HG03460 (cell line): ENCODE measurements around the gene ZFAND2B.
"Not testable (repeated sequence)": the region's sequence is repeated elsewhere in the genome, so short reads cannot be mapped to it uniquely, and the experiment has no call there.

Source experiments
- ATAC-seq: cut with Tn5 transposase; IDR thresholded peaks from one replicate; pipeline ENCODE4 v1.9.1; 2021; ENCODE audit not compliant: unreplicated experiment

The ZFAND2B gene

GRCh38 chr2:219175928-219176817, 30.4 kb upstream of the ZFAND2B start:
- peak; percentile 41 for ATAC-seq

- ATAC-seq: peak; percentile 69
Measured at GRCh38 chr2:219176818-219177551, 29.6 kb upstream of the ZFAND2B start, which contains the start of gene CNPPD1. CNPPD1 (minus strand) TSS chr2:219176925; CDS start chr2:219176828, 97 bp downstream.

- ATAC-seq: peak; percentile 35
Measured at GRCh38 chr2:219177552-219178376, 28.8 kb upstream of the ZFAND2B start, which contains the start of gene RETREG2. RETREG2 (plus strand) TSS chr2:219178275; CDS start chr2:219178353, 78 bp downstream.

GRCh38 chr2:219178377-219179175, 28.0 kb upstream of the ZFAND2B start:
- peak; percentile 8 for ATAC-seq

- no peak for ATAC-seq
Measured at GRCh38 chr2:219179601-219180465, 26.7 kb upstream of the ZFAND2B start.

- no peak for ATAC-seq
Measured at GRCh38 chr2:219180961-219181360, 25.6 kb upstream of the ZFAND2B start.

GRCh38 chr2:219181531-219181930, 25.1 kb upstream of the ZFAND2B start:
- no peak for ATAC-seq

- no peak for ATAC-seq
Measured at GRCh38 chr2:219182331-219183150, 24.0 kb upstream of the ZFAND2B start.

GRCh38 chr2:219183151-219183772, 23.3 kb upstream of the ZFAND2B start:
- ATAC-seq: no peak

- no peak for ATAC-seq
Measured at GRCh38 chr2:219184121-219184520, 22.5 kb upstream of the ZFAND2B start.

GRCh38 chr2:219186754-219187456, 19.7 kb upstream of the ZFAND2B start:
- ATAC-seq: no peak

- no peak for ATAC-seq
Measured at GRCh38 chr2:219197388-219197787, 9.2 kb upstream of the ZFAND2B start.

- ATAC-seq: no peak
Measured at GRCh38 chr2:219198974-219199373, 7.6 kb upstream of the ZFAND2B start.

GRCh38 chr2:219199470-219200211, 6.9 kb upstream of the ZFAND2B start:
- ATAC-seq: no peak

- not testable (repeated sequence) for ATAC-seq
Measured at GRCh38 chr2:219200502-219201326, 5.9 kb upstream of the ZFAND2B start.

GRCh38 chr2:219201331-219201730, 5.3 kb upstream of the ZFAND2B start:
- ATAC-seq: not testable (repeated sequence)
